ENCODE results near the gene TRABD2B.

The TRABD2B gene

DNA sequence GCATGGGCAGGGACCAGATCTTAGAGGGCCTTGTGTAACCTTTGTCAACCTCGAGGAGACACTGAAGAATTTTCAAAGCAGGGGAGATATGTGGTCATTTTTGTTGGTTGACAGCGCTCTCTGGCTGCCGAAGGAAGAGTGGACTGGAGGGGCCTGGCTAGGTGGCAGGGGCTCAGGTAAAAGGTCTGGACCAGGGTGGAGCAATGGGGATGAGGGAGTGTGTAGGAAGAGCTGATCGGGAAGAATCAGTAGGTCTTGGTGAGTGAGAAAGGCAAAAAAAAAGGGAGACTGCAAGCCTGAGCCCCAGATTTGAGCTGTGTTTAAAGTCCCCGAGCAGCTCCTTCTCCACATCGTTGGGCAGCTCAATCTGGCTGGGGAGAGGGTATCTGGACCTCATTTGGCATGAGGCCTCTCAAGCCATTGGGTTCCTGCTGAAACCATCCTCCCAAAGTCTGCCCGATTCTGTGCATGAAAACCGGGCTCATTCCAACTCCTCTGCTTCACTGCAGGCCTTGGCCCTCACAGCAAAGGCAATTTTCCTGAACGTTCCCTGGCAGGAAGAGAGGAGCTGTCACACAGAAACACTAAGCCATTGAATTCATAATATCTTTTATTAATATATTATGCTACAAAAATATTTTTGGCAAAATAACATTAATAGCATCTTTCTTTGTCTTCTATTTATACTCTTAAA, 237.1 kb downstream of the TRABD2B start:
- no peak for DNase-seq (ENCODE audit: low read depth)
- H3K4me3 ChIP-seq (ENCODE audit: low read length), result no peak overlapping the region
- TF ChIP-seq, protein P1, sequence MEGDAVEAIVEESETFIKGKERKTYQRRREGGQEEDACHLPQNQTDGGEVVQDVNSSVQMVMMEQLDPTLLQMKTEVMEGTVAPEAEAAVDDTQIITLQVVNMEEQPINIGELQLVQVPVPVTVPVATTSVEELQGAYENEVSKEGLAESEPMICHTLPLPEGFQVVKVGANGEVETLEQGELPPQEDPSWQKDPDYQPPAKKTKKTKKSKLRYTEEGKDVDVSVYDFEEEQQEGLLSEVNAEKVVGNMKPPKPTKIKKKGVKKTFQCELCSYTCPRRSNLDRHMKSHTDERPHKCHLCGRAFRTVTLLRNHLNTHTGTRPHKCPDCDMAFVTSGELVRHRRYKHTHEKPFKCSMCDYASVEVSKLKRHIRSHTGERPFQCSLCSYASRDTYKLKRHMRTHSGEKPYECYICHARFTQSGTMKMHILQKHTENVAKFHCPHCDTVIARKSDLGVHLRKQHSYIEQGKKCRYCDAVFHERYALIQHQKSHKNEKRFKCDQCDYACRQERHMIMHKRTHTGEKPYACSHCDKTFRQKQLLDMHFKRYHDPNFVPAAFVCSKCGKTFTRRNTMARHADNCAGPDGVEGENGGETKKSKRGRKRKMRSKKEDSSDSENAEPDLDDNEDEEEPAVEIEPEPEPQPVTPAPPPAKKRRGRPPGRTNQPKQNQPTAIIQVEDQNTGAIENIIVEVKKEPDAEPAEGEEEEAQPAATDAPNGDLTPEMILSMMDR (conservative IDR thresholded peaks at IDR 0.05; ENCODE audit: low read depth, low read length), result no peak

DNA sequence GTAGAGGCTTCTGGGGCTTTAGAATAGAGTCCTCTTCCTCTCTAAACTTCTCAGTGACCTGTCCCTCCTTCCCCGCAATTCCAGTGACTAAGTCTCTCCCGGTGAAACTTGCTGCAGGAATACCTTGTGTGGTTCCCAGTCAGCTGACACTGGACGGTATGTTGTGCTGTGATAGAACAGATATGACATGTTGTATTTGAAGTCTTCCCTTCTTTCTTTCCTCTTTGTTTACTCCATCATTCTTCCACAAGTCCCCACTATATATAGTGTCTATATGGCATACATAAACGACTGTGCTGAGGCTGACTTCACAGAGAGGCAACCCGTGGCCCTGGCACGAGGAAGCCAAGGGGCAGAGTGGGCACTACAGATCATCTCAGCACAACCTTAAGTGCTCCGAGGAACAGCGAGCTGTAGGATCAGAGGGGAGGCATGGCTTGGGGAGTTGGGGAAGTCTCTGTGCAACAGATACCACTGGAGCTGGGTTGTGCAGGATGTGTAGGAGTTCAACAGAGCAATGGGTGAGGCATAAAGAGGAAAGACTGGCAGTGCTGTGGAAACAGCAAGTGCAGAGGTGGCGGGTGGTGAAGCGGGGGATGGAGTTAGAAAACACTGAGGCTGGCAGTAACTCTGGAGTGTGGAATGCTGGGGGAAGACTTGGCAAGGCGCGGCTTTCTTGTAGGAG, 237.8 kb downstream of the TRABD2B start:
- H3K4me3 ChIP-seq (ENCODE audit: low read length), result no peak overlapping the region
- TF ChIP-seq, protein P1 (conservative IDR thresholded peaks at IDR 0.05; ENCODE audit: low read depth, low read length), result no peak
- no peak for DNase-seq (ENCODE audit: low read depth)

DNA sequence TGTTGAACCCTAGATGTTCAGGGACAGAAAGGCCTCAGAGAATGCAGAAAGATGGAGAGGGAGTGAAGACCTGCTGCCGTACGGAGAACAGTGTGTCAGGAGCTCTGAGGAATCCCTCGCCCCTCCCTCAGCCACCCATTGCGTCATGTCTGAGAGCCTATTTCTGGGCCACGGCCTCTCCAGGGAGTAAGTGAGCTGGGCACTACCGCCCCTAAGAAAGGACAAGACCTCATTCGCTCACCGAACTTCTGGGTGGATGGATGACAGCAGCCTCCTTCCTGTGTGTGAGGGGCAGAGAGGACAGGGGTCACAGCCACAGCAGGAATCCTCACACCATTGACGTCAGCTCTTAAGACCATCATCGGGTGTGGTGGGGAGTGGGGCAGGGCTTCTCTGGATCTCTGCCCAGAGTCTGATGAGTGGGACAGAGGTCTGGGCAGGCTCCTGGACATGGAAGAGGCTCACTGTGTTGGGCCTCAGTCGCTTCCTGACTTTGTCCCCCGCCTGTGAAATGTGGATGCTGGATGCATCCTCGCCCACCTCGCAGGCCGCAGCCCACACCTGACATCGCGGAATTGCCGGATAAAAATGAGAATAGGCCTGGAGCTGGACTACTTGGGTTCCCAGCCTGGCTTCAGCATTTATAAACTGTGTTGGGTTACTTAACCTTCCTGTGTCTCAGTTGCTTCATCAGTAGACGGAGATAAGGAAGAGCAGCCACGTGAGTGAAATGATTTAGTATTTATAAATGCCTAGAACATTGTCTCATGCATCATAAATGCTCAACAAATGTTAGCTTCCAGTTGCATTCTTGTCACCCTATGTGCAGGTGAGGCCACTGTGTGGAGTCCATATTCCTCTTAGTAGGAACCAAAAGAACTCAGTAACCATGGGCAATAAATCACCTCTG, 238.6 kb downstream of the TRABD2B start:
- TF ChIP-seq, protein P1 (conservative IDR thresholded peaks at IDR 0.05; ENCODE audit: low read depth, low read length), result no peak
- no peak overlapping the region for H3K4me3 ChIP-seq (ENCODE audit: low read length)
- DNase-seq (ENCODE audit: low read depth), result no peak

DNA sequence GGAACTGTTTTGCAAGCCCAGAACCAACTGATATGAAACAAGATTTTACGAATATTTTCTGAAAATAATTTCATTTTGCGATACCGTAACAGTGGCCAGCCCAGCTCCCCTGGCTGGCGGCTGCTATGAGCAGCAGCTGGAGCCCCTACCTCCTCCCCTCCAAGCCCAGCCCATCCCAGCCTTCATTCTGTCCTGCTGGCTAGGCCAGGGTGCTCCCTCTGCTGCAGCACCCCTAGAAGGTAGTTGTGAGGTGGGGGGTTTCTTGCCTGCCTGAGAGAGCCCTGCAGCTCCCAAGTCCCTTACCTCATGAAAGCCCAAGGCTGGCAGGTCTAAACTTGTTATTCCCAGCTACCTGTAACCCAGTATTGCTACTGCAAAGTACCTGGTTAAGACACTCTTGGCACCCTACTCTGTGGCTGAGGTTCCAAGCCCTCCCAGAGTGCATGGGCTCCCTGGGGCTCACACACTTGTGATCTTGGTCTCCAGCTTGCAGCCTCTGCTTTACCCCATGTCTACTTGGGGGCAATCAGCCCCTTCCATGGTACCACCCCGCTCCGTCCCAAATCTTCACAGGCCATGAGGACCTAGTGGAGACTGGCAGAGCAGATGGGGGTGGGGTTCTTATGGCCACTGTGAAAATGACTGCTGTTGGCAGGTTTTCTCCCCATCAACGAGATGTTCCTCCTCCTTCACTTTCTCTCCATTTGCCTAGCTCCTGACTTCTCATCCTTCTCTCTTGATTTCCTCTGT, 239.8 kb downstream of the TRABD2B start:
- TF ChIP-seq, protein P1 (conservative IDR thresholded peaks at IDR 0.05; ENCODE audit: low read depth, low read length), result no peak
- H3K4me3 ChIP-seq (ENCODE audit: low read length), result no peak overlapping the region
- DNase-seq (ENCODE audit: low read depth), result no peak

DNA sequence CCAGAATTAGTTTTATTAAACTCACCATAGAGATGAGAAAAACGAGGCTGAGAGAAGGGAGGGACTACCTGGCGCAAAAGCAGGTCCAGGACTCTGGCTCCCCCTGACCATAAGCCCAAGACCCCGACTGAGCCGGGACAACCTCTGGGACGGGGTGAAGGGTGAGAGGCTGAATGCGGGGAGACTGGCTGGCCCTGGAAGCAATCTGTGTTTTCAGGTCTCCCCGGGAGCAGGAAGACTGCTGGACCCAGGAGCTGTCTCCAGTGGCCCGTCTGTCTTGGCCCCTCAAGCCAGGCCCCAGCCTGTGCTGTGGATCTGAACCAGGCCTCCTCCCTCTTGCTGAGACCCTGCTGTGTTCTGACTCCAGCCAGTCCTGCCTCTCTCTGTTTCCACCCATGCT, 240.8 kb downstream of the TRABD2B start:
- H3K4me3 ChIP-seq (ENCODE audit: low read length), result no peak overlapping the region
- TF ChIP-seq, protein P1 (conservative IDR thresholded peaks at IDR 0.05; ENCODE audit: low read depth, low read length), result no peak
- DNase-seq (ENCODE audit: low read depth), result no peak

DNA sequence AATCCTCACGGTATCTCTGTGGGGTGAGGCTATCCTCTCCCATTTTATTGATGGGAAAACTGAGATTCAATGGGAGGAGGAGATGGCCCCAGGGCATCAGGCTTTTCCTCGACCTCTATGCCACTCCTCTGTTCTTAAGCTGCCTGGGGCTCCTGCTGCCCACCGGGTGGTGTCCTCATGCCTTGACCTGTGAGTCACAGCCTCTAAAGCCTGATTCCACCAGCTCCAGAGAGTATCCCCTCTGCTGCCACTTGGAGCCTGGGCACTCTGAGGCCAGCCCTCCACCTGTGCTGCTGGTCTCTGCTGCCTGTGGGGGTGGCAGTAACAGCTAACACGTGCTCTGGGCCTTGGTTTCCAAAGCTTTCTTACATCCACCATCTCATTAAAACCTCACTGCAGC, 241.2 kb downstream of the TRABD2B start:
- H3K4me3 ChIP-seq (ENCODE audit: low read length), result no peak overlapping the region
- DNase-seq (ENCODE audit: low read depth), result no peak
- TF ChIP-seq, protein P1 (conservative IDR thresholded peaks at IDR 0.05; ENCODE audit: low read depth, low read length), result no peak

Data from retinal pigment epithelial cell (primary cell).